ENCODE data around the gene PRKACA. TPM values are rescaled to one million over a fixed set of nuclear protein-coding genes. Genes with fewer than 3 reads are reported as not detected.
"Not testable (repeated sequence)": the region's sequence is repeated elsewhere in the genome, so short reads cannot be mapped to it uniquely, and the experiment has no call there.

The PRKACA gene
- total RNA-seq, 1 experiment from 2014 or later = 25.6 TPM

DNA sequence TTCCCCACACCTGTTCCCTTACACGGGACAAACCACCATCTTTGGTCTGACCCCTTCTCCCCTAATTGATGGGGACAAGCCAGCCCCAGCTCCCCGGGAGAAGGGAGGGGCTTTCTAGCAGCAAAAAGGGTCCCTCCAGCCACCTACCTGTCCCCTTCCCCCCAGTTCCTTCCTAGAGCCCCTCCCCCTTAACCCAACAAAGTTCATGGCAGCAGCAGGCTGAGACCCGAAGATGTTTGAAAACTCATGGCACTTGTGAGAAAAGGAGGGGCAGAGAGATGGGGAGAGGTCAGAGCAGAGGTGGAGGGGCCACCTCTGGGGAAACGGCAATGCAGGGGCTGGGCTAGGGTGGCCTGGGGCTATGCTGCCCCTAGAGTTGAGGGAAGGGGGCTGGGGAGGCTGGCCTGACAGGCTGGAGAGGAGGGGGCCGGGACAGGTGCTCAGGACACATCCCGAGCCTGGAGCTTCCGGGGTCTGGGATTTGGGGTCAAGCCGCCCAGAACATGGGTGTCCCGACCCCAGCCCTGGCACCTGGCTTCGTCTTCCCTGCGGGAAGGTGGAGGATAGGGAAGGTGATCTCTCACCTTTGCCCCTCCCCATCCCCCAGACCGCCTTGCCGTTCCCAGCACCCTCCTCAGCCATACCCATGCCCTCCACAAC lies 31.3 kb upstream of the PRKACA start:
- no peak for DNase-seq (ENCODE audit: low read depth)

- peak; percentile 46 for DNase-seq (ENCODE audit: low read depth)
These were observed 30.4 kb upstream of the PRKACA start for GRCh38 chr19:14147797-14148605.

DNA sequence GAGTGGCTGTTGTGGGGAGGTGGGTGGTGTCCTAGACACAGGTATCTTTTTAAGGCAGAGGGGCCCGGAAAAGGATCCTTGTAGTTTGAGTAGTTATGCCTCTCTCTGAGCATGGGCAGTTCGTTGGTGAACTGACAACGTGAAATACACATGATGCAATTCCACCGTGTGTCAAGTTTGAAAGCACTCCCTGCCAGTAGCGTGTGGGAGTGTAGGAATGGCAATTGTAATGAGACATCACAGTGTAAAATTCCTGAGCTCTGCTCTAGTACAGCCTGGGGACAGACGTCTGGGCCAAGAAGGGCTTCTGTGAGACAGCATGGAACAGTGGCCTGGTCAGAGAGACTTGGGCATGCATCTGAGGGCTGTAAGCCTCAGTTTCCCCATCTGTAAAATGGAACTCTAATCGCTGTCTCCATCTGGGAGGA lies 29.2 kb upstream of the PRKACA start:
- DNase-seq (ENCODE audit: low read depth) = no peak

DNA sequence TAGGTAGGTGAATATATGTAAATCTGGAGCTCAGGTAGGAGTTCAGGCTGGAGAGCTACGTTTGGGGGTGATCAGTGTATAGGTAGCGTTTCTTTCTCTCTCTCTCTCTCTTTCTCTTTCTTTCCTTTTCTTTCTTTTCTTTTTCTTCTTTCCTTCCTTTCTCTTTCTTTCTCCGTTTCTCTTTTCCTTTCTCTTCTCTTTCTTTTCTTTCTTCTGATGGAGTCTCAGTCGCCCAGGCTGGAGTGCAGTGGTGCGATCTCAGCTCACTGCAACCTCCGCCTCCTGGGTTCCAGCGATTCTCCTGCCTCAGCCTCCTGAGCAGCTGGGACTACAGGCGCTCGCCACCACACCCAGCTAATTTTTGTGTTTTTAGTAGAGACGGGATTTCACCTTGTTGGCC lies 28.6 kb upstream of the PRKACA start:
- not testable (repeated sequence) for DNase-seq (ENCODE audit: low read depth)

- DNase-seq (ENCODE audit: low read depth) = no peak
These were observed 27.8 kb upstream of the PRKACA start for GRCh38 chr19:14145381-14145780.

- DNase-seq (ENCODE audit: low read depth) = no peak
These were observed 25.0 kb upstream of the PRKACA start for GRCh38 chr19:14142262-14143190.

DNA sequence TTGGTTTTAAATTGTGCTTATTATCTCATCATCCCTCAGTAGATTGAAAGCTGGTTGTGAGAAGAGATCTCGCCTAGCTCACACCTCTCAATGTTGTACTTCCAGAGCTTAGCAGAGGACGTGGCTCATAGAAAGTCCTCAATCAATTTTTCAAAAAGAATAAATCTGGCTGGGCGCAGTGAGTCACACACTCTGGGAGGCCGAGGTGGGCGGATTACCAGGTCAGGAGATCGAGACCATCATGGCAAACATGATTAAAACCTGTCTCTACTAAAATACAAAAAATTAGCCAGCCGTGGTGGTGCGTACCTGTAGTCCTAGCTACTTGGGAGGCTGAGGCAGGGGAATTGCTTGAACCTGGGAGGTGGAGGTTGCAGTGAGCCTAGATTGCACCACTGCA lies 23.5 kb upstream of the PRKACA start:
- no peak for DNase-seq (ENCODE audit: low read depth)

DNA sequence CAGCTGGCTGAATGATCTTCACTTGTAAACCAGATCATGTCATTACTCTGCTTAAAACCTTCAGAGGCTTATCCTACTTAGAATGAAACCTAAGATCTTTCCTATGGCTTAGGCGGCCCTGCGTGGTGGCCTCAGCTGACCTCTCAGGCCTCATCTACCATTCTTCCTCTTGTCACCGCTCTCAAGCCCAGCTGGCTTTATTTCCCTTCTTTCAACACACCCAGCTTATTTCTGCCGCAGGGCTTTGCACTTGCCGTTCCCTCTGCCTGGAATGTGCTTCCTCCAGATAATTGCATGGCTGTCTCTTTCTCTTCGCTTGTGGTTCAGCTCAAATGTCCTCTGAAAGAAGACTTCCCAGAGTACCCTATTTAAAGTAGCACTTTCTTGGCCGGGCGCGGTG lies 22.4 kb upstream of the PRKACA start:
- no peak for DNase-seq (ENCODE audit: low read depth)

GRCh38 chr19:14138576-14139265 lies 21.2 kb upstream of the PRKACA start:
- no peak for DNase-seq (ENCODE audit: low read depth)

- peak; percentile 100 for DNase-seq (ENCODE audit: low read depth)
These were observed 19.1 kb upstream of the PRKACA start, which contains the start of gene ASF1B for GRCh38 chr19:14136509-14137281. TSS of gene ASF1B (minus strand) at chr19:14136589. CDS start at chr19:14136456, 133 bp downstream.

- no peak for DNase-seq (ENCODE audit: low read depth)
These were observed 18.5 kb upstream of the PRKACA start for GRCh38 chr19:14135985-14136508.

DNA sequence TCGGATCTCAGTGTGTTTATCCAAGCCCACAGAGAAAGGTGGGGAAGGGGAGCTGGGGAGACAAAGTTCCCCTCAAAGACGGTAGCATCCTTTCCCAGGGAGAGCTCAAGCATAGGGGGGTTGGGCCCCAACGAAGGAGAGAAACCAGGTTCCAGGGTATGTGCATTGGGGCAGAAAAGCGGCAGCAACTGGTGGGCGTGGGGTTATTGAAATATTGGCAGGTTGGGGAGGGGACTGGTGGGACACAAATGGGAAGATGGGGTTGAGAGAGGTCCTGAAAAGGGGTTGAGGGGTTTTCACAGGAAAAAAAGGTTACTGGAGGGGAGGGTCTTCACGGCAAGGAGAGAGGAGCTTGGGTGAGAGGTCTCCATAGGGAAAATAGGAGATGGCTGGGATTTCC lies 17.8 kb upstream of the PRKACA start:
- no peak for DNase-seq (ENCODE audit: low read depth)

- no peak for DNase-seq (ENCODE audit: low read depth)
These were observed 10.5 kb upstream of the PRKACA start for GRCh38 chr19:14127929-14128509.

GRCh38 chr19:14127176-14127575 lies 9.6 kb upstream of the PRKACA start:
- no peak for DNase-seq (ENCODE audit: low read depth)

- no peak for DNase-seq (ENCODE audit: low read depth)
These were observed 5.4 kb upstream of the PRKACA start for GRCh38 chr19:14122924-14123323.

- no peak for DNase-seq (ENCODE audit: low read depth)
These were observed 2.9 kb upstream of the PRKACA start for GRCh38 chr19:14120497-14120780.

- no peak for DNase-seq (ENCODE audit: low read depth)
These were observed 2.3 kb upstream of the PRKACA start for GRCh38 chr19:14119644-14120496.

GRCh38 chr19:14119146-14119545 lies 1.6 kb upstream of the PRKACA start:
- DNase-seq (ENCODE audit: low read depth) = no peak

All from HT1080 (cell line).